ENCODE data around the gene MRPL33.

Gene MRPL33

DNA sequence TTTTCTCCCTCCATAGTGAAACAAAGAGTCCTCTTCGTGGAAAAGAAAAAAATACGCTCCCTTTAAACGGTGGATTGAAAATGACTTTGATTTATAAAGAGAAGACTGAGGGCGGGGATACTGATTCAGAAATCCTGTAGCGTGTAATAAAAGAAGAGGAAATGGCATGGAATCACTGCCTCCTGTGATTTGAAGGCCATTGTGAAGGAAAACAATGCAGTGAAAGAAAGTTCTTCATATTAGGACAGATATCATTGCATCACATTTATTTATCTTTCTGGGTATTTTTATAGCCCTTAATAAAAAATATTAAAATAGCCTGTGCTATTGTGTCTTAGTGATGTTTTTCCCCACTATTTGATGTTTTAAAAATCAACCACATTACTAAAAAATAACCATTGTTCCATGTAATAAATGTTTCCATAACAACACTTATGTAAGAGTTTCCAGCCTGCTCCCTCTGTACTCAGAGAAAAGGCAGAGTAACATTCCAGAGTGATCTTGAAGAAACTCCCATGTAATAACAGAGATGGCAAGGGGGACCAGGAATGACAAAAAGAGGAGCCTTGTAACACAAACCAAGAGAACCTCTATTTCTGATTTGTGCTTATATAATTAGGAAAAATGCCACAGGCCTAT, 8.0 kb downstream of the MRPL33 start:
- no peak for DNase-seq

DNA sequence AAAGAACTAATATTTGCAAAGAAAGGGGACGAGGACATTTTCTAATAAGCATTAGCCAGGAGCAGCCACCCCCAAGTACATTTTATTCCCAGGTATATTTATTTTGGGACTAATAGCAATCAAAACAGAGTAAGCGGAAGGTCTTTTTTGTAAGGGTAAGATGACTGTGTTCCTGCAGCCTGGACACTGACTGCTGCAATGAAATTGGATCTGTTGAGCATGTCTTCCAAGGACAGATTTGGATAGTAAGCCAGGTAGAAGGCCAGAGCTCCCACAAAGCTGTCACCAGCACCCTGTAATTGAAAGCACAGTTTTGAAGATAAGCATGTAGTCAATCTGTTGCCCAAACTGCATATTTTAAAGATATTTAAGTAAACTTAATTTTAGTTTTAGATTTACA, 10.0 kb downstream of the MRPL33 start:
- DNase-seq, result no peak

DNA sequence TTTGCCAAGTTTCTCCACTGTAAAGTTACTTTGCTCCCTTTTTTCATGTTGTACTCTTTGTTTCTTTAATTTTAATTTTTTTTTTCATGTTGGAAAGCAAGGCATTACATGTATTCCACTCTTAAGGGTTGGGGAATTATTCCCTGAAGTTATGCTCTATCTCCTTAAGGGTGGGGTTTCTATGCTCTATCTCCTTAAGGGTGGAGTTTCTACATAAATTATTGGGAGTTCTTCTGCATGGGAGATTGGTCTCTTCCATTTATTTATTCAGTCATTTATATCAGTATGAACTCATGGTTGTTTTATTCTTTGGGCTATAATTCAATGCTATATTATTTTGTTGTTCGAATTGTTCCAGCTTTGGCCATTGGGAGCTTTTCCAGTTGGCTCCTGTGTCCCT, 11.2 kb downstream of the MRPL33 start:
- no peak for DNase-seq

DNA sequence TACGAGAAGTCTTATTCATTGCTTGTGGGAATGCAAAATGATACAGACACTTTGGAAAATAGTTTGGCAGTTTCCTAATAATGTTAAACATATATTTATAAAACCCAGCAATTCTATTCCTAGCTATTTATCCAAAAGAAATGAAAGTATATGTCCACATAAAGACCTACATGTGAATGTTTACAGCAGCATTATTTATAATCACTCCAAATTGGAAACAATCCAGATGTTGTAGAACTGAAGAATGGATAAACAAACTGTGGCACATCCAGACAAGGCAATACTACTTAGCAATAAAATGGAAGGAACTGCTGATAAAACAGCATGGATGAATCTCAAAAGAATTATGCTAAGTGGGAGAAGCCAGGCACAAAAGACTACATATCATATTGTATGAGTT, 19.3 kb downstream of the MRPL33 start:
- DNase-seq, result no peak

DNA sequence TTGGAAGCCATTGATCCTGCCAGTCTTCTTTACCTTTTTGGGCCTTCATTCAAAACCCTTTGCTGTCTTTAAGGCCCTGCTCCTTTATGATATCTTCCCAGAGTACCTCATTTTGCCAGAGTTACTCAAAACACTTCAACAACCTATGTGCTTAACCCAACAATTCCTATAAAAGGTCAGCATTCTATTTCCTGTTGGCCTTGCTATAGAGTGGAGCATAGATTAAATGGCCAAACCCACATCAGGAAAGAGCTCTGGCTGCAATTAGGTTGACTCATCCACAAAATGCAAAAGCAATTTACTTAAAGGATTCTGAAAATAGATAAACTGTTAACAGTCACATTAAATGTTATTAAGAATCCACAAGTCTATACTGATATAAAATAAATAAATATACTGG, 21.2 kb downstream of the MRPL33 start:
- no peak for DNase-seq

DNA sequence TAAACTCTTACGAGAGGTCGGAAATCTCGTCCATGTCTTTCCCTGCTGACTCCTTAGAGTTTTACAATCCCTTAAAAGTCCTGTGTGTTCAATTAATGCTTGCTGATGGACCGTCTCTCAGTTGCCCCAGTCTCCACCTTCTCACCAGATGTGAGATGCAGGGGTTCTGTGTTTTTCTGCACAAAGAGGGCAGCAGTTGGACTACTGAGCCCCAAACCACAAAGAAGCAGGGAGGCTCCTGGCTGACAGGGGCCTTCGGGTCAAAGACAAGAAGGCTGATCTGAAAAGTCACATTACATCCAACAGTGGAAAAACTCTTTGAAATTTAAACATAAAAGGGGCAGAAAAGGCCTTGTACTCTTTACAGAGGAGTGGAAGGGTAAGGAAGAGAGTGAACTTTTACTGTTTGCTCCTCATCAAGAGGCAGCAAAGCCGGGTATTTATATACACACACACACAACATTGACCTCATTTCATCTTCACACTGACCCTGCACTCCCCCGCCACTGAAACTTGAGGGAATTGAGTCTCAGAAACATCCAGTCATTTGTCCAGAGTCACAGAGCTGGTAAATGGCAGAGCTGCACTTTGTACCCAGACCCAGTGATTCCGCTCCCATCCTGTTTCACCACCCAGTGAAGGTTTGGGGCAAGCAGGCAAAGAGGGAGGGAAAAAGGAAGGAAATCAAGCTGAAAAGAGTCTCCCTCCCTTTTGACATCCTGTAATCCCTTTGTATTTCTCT, 23.7 kb downstream of the MRPL33 start:
- DNase-seq, result no peak

DNA sequence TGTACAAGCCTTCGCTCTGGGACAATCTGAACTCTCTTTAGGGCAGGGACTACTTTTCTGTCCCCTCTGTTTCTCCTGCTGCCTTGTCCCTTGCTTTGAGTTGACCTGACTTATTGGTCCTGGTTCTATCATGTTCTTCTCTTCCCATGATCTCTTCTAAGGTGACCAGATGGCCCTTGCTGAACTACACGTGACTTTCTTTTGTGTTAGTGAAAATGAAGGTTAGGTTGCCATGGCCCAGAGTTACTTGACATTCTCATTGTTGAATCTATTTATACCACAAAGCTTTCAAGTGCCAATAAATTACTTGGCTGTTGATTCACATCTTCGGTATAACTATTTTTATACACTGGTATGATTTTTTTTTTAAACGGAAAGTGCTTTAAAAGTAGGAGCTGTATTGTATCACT, 24.4 kb downstream of the MRPL33 start:
- no peak for DNase-seq

DNA sequence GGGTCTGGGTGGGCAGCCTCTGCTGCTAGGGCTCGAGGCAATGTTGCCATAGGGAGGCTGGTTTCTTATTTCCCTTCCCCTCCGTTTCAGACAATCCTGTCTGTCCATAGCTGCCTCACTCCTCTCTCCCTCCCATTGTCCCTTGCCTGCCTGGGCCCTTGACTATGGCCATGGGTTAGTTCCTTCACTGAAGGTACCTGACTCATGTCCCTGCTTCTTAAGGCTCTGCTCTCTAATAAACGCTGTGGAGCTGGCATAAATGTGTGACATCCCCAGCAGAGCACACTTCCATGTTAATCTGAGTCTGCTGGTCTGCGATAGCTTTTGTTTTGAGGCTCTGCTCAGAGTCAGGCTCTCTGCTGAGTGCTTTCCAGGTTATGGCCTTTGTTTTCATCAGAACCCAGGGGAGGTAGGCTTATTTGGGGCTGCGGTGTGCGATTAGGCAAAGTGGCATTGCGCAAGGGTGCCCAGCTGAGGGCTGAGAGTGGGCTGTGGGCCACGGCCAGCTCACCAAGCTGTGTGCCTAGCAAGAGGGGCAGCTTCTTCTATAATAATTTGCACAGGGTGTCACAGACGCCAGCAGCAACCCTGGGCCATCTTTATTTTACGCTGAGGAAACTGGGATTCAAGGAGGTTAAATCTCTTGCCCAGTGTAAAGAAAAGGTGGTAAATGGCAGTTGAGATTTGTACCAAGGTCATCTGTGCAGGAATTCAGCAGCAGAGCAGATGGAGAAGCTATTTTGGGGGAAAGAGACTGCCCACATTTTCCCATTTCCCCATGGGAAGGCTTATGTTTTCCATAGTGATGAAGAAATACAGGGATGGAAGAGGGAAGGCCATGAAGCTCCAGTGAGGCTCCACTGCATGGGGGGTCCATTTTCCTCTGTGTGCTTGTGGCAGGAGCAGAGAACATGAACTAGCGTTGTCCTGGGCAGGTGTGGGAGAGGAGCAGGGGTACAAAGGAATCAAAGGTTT, 25.6 kb downstream of the MRPL33 start:
- no peak for DNase-seq

DNA sequence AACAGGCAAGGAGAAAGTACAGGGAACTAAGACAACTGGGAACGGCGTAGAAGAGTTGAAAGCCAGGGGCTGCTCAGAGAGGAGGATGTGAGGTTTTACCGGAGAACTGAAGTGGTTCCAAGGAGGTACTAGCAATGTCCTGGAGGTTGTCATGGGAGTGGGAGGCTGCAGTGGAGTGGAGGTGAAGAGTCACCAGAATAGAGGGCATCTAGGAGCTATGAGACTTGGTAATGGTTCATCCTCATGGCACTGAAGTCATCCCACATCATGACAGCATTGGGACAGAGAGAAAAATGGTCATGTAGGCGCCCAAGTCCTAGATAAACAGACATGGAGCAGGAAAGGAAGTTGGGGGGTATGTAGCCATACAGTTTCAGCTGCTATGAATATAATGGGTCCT, 26.3 kb downstream of the MRPL33 start:
- DNase-seq, result no peak

DNA sequence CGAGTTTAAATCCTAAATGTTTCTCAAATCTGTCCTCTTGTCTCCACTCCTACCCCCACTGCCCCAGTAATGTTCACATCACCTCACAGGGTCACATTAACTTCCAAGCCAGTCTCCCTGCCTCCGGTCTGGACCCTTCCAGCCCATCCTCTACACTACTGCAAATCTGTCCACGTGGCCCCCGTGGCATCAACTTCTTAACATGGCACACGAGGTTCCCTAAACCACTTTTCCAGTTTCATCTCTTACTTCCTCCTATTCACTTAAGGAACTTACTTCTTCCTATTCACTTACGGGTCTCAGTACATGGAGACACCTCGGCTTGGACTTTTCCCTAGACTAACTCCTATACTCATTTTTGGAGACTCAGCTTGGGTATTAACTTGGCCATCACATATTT, 27.0 kb downstream of the MRPL33 start:
- DNase-seq, result no peak

DNA sequence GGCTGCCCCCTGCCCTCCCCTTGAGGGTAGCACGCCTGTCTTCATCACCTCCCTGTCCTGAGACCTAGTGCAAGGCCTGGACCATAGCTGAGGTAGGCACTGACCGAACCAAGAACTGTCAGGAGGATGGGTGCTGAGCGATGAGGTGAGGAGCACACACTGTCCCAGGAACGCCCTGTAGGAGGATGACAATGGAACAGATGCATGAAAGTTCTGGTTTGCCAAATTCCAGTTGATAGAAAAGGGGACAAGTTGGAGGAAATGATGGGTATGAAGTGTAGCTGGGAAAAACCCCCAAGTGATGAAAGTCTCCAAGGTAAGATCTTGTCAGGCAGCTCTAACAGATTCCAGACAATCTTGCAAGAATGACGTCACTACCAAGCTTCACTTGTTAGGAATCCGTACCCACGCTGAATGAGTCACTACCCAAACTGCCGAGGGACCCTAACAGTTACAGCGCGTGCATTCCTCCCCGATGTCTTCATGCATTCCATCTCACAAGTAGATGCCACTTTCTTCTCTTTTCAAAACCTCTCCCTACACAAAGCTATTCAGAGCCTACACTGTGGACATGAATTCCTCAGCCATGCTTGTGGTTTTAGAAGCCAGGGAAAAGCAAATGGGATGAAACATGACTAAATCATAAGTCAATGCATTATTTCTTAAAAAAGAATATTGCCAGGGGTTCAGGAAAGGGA, 27.6 kb downstream of the MRPL33 start:
- DNase-seq, result no peak

DNA sequence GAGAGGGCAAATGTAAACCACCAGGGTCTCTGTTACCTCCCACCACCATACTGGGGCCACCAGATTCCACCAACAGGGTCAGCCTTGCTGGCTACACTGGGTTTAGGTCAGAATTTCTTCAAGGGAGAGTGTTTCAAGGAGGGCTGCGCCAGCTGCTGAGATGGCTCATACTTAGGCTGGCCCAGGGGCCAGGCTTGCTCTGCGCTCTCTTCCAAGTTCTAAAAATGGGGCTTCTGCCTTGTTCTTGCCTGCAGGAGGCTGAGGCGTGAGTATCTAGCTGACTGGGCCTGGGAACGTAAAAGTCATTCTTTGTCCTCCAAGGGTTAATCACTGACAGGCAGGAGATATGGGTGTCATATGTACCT, 28.1 kb downstream of the MRPL33 start:
- DNase-seq, result no peak

DNA sequence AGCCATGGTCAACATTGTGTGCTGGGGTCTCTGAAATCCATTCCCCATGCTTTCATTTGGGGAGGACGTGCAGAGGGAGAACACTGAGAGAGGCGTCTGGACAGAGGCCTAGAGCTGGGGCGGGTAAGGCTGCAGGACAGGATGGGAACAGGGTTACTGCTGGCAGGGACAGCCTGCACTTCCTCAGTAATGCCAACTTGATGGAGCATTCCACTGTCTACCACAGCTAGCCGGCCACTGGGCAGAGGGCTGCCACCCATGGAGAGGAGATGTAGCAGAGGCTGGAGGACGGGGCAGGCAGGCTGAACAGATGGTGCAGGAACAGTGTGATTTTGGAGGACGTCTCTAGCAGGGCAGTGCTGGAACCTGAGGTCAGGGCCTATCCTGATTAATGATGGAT, 29.3 kb downstream of the MRPL33 start:
- DNase-seq, result no peak

DNA sequence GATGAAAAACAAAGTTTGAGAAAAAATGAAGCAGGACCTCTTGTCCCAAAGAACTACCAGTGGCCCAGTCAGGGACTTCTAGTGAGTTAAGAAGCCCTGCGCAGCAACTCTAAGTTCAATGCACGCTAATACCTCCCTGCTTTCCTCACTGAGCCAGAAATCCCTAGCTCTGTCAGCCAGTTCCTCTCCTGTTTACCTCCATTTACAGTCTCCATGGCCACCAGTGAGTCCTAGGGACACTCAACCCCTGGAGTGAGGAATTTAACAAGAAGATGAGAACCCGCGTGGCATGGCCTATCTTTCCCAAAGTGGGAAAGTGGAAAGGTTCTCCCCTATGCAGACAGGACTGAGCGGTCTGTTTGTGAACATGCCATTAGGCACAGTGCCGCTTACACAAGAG, 31.0 kb downstream of the MRPL33 start:
- no peak for DNase-seq

DNA sequence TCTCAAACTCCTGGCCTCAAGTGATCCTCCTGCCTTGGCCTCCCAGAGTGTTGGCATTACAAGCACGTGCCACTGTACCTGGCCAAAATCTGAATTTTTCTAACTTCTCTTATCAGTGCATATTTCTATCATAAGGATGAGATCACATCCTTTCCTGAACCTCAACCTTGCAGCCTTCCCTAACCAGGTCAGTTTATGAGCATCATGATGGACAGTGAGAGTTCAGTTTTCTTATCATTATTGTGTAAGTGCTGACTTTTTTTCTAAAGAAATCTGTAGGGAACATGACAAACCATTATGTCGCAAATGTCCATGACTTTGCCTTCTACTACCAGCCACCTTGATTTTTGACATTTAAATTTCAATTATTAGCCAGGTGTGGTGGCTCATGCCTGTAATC, 31.5 kb downstream of the MRPL33 start:
- DNase-seq, result no peak

DNA sequence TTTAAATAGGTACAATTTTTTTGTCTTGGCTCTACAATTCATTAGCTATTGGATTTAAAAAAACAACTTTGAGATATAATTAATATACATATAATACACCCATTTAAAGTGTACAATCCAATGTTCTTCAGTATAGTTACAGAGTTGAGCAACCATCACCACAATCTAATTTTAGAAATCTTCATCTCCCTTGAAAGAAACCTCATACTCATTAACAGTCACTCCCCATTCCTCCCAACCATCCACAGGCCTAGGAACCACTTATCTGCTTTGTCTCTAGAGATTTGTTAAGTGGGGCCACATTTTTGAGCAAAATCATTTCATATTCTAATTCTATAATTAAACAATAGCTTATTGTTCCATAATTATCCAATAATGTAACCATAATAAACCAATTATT, 32.6 kb downstream of the MRPL33 start:
- no peak for DNase-seq

DNA sequence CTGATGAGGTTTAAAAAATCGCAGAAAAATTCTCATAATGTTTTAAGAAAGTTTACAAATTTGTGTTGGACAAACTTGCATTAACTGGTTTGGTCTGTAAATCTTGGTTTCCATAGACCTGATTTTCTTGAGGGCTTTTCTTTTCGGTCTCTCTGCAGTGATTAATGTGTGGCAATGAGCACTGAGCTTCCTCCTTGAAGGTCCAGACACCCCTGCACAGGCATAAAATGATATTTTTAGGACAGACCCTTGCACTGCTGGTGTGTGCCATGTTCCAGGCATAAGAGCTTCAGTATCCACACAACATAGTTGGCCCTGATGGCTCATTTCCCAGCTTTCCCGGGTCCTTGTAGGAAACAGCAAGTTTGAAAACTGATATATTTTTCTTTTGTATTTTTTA, 33.7 kb downstream of the MRPL33 start:
- DNase-seq, result no peak

DNA sequence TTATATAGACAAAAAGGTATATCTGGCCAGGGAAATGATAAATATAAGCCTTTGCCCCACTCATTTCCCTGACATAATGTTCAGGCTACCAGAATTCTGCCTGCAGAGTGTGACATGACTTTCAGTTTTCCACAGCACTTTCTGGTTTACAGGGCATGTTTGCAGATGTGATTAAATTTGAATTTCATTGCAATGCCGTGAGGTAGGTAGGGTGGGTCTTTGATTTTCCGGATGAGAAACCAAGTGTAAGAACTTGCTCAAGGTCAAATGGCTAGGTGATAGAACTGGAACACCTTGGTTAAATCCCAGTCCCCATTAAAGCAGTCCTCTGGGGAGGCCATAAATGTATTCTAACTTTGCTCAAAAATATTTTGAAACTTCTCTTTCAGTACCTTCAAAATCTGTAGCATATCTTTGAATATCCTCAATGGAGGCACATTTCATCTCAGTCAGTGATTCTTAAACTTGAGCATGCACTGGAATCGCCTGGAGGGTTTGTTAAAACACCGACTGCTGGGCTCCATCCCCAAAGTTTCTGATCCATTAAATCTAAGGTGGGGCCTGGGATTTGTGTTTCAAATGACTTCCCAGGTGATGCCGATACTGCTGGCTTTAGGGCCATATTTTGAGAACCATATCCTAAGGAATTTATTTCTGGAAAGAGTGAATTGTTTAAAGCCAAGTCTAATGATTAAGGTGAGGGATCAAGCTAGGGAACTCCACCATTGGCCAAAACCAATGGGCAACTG, 35.0 kb downstream of the MRPL33 start:
- no peak for DNase-seq

DNA sequence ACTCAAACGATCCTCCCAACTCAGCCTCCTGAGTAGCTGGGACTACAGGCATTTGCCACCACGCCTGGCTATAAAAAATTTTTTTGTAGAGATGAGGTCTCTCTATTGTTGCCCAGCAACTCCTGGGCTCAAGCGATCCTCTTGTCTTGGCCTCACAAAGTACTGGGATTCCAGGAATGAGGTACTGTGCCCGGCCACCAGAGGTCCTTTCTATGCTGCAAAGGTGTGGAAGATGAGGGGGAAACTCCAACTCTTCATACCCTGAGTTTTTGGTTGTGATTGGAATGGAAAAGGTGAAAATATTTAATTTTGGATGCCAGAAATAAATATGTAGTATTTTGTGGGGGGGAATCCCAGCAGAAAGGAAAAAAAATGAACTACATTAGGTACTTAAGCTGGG, 36.0 kb downstream of the MRPL33 start:
- DNase-seq, result no peak

DNA sequence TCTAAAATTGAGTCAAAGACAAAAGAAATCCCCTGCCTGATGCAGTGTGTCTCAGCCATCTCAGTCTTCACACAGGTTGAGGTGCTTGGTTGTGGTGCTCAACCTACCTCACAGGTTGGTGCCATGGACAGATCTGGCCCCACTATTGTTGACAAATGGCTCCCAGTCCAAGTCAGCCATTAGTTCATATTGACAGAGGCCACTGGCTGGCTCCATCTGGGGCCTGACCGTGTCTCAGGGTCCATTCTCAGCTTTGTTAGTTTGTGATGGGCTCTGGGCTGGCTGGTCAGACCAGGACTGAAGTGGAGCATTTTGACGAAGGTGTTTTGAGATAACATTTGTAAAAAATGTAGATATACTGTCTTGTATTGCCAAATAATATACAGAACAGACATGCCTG, 36.9 kb downstream of the MRPL33 start:
- DNase-seq, result no peak

DNA sequence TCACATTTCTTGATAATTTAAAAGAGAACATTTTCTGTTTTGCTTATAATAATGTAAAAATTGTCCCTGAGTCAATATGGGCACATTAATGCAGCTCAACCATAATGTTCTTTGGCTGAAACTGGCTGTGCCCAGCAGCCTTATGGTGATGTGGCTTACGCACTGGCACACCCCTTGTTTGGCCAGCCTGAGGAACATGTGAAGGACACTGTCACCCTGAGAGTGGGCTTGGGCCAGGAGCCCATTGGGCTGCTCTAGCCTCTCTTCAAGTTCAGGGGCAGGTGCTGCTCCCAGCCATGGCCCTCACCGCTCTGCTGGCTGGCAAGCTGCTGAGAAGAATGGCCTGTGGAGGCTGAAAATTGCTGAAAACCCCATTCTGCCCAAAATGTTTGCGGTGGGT, 37.5 kb downstream of the MRPL33 start:
- no peak for DNase-seq

DNA sequence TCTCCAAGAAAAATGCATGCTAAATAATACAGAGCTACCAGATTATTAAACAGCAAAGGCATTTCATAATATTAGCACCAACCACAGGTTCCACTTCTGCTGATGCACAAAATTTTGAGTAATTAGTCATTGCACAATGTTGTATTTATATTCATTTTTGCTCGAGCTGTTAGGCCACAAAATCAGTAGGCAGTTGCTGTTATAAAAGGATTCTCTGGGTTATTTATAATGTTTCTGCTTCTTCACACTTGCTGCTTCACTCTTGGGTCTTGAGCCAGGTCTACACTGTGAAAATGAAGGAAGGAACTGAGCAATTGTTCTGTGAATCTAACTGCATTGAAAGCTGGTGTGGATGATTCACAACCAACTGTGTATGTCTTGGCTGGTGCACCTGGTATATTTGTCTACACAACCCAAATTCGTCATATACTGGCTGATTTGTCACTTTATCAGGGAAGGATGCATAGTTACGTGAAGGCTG, 38.3 kb downstream of the MRPL33 start:
- no peak for DNase-seq
